HG03378 (cell line): ENCODE results near the gene GLYATL1.
A peak's percentile ranks its signal among the peaks of the same experiment; 100 is the strongest.

Experiments used
- ATAC-seq: cut with Tn5 transposase; IDR thresholded peaks from one replicate; pipeline ENCODE4 v1.9.1; 2021; ENCODE audit warnings: mild to moderate bottlenecking, moderate library complexity; ENCODE audit not compliant: unreplicated experiment

The GLYATL1 gene, protein sequence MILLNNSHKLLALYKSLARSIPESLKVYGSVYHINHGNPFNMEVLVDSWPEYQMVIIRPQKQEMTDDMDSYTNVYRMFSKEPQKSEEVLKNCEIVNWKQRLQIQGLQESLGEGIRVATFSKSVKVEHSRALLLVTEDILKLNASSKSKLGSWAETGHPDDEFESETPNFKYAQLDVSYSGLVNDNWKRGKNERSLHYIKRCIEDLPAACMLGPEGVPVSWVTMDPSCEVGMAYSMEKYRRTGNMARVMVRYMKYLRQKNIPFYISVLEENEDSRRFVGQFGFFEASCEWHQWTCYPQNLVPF

DNA sequence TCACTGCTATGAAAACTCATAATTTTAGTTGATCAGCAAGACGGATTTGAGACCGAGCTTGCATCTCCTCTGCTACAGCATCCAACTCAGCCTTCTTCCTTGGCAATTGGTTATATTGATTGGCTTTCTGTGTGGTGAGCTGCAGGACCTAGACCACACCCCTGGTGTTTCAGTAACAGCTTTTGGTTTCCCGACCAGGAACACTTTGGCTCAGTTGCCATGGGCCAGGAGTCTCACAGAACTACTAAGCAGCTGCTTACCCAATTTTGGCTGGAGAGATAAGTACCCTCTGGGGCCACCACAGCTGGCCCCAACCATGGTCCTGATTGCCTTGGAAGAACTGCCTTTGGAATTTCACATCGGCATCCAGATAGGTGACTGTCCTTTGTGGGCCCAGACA is at the start of gene GLYATL1:
TSS of gene GLYATL1 (plus strand) at position 212 of the 400 bp plus-strand sequence. CDS start 7,600 bp downstream, outside the sequence.
- ATAC-seq = no peak

DNA sequence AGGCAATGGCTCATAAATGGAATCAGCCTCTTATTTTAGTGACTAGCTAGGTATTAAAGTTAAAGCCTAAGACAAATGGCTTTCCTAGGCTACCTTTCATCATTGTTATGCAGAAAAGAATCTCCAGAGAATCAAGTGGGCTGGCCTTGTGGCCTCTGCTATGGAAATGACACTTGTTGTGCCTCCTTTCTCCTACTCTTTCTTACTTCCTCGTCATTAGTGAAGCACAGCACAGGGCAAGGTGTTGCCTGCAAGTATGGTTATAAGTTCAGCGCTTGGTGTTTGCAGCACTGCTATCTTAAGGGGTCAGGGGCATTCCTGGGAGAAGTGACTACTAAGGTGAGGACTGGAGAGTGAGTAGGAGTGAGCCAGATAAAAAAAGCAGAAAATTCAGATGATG is 45.4 kb upstream of the GLYATL1 start:
- ATAC-seq = no peak

DNA sequence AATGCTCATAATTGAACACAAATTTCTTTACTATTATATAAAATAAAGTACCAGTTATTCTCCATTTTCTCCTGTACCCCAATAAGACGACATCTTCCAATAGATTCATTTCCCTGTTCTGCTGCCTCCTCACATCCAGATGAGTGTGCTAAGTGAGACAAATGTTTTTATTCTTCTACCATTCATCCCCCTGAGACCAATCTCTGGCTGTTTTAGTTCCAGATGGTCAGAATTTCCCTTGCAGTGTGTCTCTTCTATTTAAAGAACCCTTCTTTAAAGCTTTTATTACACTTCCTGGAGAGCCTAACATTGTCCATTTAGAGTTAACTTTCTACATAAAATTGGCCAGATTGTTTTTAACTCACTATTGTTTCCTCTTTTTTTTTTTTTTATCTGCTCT is 41.2 kb upstream of the GLYATL1 start:
- ATAC-seq = no peak

DNA sequence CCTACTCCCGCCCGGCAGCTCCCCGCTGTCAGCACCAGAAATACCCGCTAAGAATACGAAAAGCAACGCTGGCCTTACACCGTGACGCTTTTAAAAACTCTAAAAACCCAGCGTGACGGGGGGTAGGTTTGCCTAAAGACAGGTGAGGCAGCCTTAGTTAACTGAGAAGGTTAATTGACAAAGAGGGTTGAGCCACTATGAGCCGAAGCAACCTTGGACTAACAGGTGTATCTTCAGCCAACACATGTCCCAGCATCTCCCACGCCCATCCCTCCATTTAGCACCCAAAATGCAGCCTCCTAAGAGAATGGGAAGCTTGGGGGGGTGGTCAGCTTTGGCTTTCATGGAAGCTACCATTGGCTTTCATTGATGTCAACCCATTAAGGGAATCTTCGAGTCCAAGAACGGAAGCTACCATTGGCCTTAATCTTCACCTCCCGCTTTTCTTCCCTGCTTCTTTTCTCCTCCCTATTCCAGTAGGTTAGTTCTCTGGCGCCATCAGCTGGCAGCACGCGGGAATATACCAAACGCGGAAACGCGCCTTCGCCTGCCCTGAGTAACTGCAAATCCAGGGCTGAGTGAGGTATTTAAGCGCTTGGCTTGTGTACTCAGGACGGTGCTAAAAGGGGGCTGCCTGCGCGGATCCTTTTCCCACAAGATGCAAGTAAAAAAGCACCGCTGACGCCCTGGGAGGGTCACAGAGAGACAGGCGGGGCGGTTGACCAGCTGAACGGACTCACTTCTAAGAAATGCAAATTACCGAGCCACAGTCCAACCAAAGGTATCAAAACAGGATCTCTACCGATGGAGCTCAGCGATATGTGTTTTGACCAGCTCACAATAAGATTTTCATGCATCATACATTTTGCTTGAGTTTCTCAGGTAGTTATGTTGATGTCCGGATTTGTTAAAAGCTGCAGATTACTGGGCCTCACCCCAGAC is 38.5 kb upstream of the GLYATL1 start:
- ATAC-seq = no peak

DNA sequence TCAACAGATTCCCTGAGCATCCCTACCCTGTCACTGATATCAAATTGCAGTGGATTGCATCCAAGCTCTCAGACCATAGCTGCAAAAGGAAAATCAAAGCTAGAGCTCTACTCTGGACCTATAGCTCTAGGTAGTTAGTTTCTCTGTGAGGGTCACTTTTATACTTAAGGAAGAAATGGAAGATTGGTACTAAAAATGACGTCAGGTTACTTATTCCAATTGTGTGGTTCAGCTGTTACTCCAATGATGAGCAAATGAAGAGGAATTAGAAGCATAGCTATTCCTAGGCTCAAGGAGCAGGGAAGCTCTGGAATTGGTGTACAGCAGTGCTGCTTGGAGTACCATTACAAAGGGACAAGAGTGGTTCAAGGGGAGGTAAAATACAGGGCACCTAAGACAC is 36.4 kb upstream of the GLYATL1 start:
- ATAC-seq = no peak

DNA sequence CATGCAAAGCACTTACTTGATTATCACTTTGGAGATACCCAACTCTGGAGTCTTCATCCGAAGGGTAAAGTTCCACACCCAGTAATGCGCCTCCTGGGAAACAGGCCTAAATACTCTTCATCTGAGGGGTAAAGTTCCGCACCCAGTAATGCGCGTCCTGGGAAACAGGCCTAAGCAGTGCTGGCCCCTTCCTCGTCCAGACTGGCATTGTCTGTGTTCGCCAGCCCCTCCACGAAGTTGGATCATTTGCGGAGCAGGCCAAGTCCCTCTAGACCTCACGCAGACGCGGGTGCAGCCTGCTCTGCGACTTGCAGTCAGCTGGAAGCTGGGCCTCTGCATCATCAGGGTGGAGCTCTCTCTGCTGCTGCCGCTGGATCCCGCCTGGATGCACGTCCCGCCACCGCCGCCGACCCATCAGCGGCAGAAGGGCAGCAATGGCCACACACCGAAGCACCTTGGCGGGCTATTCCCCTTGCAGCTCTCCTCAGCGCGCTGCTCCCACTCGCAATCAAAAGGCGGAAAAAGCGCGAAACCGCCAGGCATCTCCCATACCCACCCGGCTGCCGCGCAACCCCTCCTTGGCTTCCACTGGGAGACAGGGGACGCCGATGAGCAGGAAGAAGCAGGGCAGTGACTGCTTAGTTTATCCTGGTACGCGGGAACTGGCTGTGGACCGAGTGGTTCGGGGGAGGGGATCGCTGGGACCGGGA is 34.1 kb upstream of the GLYATL1 start:
- ATAC-seq = no peak

DNA sequence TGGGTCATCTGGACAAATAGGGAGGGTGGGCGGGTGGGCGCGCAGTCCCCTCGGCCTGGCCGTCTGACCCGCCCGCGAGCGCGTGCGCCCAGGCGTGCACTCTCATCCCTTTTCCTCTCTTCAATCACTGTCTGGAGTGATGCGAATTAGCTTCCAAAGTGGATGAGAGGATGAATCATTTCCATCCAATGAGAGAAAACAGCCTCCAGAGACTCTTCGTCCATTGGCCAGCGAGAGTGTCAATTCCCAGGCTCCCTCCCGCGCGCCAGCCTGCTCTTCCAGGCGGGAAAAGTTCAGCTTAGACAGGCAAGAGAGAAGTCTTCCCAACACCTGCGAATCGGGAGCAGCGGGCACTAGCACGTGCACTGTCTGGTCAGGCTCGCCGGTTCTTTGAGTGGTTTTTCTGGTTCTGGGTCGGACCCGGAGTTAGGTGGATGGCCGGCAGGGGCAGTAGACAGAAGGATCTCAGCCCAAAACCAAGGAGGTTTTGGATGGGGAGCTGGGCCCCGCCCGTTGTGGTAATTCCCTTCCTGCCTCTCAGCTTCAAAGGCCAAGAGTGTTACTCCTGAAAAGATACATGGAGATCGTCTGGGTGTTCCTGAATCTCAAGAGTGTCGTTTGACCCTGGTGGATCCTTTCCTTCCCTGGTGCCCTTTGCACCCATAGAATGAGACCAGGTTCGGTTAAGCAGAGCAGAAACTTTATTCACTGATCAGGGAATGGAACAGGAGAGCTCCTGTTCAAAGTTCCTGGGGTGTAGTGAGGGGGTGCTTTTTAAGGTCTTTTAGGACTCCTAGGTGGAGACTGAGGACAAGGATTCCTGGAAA is 33.4 kb upstream of the GLYATL1 start:
- ATAC-seq = no peak

DNA sequence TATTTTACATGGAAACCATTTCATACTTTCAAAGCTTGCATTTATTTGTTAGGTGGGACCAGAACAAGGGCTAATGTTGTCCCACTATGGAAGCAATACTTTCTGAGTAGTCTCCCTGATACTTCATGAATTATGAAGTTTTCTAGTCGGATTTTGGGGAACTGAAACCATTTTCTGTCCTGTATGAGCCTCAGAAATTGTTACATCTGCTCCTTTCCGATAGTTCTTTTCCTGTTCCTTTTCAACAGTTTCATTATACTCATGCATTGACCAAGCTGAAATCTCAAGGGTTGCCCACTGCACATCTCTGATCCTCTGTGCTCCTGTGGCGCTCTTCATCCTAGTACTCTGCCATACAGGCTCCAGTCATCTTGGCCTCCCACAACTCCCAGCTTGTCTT is 31.5 kb upstream of the GLYATL1 start:
- peak; percentile 64 for ATAC-seq

DNA sequence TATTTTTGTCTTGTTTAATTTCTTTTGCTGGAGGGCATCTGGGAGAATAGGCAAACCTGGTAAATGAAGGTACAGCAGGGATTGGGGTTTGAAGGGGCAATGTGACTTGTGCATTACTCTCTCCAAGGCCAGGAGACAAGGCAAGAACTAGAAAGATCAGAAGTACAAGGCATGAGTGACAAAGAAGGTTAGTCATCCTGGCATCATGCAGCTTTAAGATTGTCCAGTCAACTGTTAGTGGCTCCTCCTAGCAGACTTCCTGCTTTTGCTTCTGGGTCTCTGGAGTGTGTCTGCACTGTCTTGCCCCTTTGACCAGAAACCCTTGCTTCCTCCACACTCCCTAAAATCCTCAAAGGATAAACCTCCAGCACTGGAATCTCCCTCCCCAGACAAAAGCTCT is 27.2 kb upstream of the GLYATL1 start:
- no peak for ATAC-seq

DNA sequence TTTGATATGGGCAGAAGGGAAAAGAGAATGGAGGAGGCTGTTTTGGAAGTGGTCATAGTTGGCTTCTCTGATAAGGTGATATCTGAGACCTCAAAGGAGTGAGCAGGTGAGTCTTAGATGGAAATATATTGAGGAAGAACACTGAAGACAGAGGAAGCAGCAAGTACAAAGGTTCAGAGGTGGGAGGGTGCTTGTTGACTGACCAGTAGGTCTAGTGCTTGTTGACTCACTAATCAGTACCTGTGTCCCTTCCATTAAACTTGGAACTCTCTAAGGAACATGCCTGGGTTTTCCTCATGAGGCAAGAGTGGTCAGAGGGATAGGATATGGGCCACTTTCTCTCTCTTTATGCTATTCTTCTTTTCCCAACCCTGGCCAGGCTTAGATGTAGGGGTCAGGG is 25.6 kb upstream of the GLYATL1 start:
- no peak for ATAC-seq

DNA sequence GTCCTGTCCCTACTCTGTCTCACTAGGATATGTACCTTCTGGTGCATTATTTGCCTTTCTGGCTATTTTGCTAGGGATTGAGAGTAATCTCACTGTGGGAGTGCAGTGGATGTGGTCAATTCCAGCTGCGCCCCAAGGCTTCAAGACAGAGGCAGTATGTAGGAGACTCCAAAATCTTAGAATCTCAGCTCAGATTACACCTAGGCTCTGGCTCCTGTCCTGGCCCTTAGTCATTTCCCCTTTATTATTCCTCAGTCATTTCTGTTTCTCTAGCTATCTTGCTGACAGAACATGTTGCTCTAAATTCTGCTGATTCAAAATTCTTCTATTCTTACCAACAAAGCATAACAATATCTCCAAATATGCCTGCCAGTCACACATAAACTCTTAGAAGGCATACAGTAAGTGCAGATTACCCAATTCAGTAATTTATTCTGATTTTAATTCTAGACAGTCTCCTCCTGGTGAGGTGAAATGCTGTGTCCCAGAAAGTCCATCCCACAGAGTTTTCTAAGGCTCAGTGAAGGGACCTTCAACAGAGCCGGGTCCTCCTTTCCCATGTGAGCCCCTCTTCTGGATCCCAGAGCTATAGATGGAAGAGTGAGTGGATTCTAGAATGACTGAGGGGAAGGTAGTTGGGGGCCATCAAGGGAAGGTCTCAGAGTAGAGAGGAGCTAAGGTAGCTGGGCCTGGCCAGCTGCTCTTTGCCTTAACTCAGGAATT is 24.3 kb upstream of the GLYATL1 start:
- no peak for ATAC-seq

DNA sequence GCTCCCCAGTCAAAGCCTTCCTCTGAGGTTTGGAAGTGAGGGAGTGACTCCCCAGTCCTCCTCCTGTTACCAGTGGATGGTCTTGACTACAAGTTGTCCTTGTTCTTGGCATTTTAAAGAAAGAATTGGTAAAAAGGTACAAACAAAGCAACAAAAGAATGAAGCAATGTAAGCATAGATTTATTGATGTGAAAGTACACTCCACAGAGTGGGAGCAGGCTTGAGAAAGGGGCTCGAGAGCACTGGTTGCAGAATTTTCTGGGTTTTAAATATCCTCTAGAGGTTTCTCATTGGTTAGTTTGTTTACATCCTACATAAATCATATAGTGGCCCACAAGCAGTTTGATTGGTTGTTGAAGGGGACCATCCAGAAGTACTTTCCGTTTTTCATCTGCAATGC is 22.7 kb upstream of the GLYATL1 start:
- no peak for ATAC-seq

DNA sequence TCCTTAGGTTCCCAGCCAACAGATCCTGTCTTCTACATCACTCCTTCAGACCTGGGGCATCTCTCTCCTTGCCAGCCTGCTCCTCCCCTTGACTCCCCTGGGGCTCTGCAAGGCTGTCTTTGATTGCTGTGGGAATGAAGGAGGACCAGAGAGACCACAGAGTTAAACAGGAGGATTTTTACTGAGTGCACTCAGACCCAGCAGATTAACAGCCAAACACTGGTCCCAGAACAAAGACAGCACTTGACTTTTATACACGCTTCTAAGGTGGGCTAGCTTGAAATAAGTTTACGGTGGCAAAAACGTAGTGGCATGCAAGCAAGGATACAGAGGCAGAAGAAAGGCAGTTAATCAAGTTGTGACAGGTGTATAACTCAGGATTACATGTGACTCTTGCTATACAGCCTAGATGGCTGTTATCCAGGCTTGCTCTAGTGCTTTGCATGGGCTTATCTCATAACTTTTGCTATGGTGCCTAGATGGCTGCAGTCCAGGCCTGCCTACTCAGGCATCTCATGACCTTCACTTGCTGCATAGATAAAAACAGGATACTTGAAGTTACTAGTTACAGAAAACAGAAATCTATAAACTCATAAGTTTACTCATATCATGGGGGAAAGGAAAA is 22.0 kb upstream of the GLYATL1 start:
- no peak for ATAC-seq

DNA sequence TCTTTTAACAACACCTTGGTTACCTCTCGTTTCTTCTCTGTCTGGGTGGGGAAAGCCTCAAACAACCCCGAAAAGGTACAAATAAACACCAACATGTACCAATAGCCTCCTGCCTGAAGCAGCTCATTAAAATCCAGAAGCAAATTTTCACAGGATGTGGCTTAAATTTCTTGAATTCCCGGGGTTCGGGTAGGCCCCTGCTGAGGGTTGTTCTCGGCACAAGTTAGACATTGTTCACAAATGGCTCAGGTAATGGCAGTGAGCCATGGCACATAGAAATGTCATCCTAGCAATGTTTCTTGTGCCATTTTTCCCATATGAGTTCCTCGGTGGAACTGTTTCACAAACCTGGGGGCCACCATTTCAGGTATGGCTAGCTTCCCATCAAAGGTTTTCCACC is 19.7 kb upstream of the GLYATL1 start:
- no peak for ATAC-seq

DNA sequence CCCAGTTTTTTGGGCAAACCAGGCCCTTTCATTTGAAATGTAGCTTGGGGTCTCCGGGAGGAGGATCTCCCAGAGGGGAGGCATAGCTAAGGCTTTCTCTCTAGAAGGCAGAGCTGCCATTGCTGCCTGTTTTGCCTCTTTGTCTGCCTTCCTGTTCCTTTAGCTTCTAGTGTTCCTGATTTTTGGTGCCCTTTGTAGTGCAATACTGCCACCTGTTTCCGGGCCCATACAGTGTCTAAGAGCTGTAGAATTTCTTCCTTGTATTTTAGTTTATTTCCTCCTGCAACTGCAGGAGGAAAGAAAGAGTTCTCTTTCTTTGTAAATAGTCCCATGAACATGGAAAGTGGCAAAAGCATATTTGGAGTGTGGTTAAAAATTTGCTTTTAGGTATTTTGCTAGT is 19.3 kb upstream of the GLYATL1 start:
- no peak for ATAC-seq

DNA sequence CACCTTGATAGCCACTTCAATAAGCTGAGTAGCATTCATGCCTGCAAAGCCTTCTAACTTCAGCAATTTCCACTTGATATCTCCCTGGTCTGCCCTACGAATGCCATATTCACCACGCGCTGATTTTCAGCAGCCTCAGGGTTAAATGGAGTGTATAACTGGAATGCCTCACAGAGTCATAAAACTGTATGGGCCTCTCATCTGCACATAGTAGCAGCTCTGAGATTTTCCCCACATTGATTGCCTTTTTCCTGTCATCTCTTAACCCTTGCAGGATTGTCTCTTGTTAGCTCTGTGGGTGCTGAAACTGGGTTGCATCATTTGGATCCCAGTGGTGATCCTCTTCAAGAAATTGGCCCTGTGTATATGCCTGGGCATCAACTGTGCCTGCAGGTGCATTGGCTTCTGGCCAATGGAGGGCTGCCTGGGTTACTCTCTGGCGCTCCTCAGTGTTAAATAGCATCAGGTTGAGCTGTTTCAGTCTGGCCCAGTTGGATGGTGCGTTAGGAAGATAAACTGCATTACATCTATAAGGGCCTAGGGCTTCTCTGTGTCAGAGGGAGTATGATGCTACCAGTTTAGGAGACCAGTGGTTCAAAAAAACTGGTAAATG is 17.4 kb upstream of the GLYATL1 start:
- ATAC-seq = no peak

DNA sequence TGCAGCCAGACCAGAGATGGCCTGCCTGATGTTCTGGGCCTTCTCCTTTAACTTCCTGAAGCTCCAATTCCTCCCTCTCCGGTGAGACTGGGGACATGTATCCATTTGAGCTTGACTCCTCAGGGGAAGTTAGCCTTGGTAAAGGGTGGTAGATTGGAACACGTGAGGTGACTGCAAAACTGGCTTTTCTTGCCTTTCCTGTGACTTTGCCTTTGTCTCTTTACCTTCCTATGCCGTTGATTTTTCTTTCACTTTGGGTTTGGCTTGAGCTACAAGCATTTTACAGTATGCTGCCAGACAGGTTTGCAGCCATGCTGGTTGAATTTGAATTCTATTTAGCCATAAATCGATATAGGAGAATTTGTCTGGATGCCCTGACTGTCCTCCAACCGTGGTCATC is 16.8 kb upstream of the GLYATL1 start:
- no peak for ATAC-seq

DNA sequence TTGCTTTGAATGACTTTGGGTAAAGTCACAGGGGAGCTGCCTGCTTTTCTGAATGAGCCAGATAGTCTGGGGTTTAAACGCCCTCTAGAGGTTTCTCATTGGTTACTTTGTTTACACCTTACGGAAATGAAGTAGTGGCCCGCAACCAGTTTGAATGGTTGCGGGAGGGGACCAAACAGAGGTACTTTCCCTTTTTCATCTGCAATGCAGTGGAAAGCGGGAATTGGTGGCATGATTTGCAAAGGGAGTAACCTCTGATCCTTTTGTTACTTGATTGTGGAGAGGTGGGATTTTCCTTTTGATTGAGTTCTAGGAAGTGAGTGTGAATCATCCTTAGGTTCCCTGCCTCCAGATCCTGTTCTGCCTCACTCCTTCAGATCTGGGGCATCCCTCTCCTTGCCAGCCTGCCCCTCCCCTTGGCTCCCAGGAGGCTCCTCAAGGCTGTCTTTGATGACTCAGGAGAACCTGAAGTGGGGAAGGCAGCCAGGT is 15.9 kb upstream of the GLYATL1 start:
- ATAC-seq = peak; percentile 90

DNA sequence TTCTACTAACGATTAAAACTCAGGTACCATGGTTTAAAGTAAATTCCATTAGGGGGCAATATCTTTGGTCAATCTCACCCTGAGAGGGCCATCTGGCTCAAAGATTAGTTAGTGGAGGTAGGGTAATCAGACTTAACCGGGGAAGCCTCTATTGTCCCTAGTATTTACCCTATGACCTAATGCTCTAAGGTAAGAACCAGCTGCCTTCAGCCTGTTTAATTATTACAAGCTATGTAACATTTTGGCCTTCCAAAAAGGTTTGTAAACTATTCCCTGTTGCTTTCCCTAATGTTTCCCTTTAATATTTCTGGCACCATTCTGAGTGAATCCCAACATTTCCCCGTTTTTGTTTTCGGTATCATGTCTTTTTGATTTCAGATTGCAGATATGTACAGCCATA is 15.1 kb upstream of the GLYATL1 start:
- no peak for ATAC-seq
